Measurements from ENCODE around the gene UQCC3.
"Not testable (repeated sequence)": the region's sequence is repeated elsewhere in the genome, so short reads cannot be mapped to it uniquely, and the experiment has no call there.

UQCC3 gene

DNA sequence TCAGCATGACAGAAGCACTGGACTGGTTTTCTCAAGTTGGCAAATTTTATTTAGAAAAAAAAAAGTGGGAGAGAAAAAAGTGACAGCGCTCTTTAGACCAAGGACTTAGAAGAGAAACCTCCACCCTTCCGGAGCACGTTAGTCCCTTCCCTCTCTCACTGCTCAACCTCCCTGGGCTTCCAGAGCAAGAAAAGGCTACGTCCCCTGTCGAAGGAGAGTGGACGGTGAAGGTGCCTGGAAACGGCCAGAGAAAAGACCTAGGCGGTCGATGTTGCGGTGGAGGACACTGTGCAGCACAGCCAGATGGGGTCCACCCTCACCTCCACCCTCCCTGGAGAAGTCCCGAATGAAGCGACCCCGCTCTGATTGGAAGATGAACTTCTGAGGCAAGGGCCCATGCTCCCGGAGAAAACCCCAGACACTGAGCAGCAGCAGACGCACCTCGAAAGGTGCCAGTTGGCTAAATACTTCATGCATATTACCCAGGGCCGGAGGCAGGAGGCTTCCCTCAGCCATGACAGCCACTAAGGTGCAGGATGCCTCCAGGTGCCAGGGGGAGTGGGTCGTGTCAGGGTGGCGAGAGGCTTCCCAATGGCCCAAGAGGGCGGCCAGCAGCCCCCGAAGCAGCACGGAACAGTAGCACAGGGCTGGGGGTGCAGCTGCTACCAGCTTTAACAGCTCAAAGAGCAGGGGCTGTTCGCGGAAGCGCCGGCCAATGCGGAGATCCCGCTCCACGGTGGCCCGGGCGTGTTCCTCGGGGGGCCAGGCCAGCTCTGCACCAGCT is 24.5 kb upstream of the UQCC3 start:
- POLR2A ChIA-PET = interaction anchor here (0.6 to 4.3 kb wide), 16 partner anchors 9 to 107 kb away, joined by 3 to 33 read pairs (median 4); partner anchors contain the start of genes B3GAT3, C11orf98, CSKMT and EEF1G
- CTCF ChIA-PET = no interaction called here
- no peak for DNase-seq (ENCODE audit: extremely low spot score)
- no peak for TF ChIP-seq ELF4 (IDR thresholded peaks at IDR 0.05)
- no peak for TF ChIP-seq LEF1 (IDR thresholded peaks at IDR 0.05; ENCODE audit: borderline replicate concordance)
- TF ChIP-seq L3MBTL2 (conservative IDR thresholded peaks at IDR 0.05) = no peak
- no peak for TF ChIP-seq ZNF384 (IDR thresholded peaks at IDR 0.05)
- TF ChIP-seq NFRKB (IDR thresholded peaks at IDR 0.05) = no peak
- TF ChIP-seq FOXK2 (IDR thresholded peaks at IDR 0.05) = no peak
- no peak for TF ChIP-seq SP1 (IDR thresholded peaks at IDR 0.05)
- TF ChIP-seq ARNT (IDR thresholded peaks at IDR 0.05) = no peak
- no peak for TF ChIP-seq FOXM1 (IDR thresholded peaks at IDR 0.05; ENCODE audit: borderline replicate concordance)
- no peak for TF ChIP-seq FOXA1 (IDR thresholded peaks at IDR 0.05)
- no peak for TF ChIP-seq BHLHE40 (IDR thresholded peaks at IDR 0.05; ENCODE audit: borderline replicate concordance)

- no peak for TF ChIP-seq ZNF384 (IDR thresholded peaks at IDR 0.05)
- TF ChIP-seq SP1 (IDR thresholded peaks at IDR 0.05) = no peak
- no peak for TF ChIP-seq BHLHE40 (IDR thresholded peaks at IDR 0.05; ENCODE audit: borderline replicate concordance)
- CTCF ChIA-PET = no interaction called here
- POLR2A ChIA-PET = interaction anchor here (1.0 to 4.3 kb wide), 7 partner anchors 17 to 106 kb away, joined by 3 to 33 read pairs (median 5); partner anchors contain the start of genes B3GAT3, C11orf98, CSKMT and EEF1G
- no peak for DNase-seq (ENCODE audit: extremely low spot score)
These were observed 23.9 kb upstream of the UQCC3 start for GRCh38 chr11:62647609-62648005.

GRCh38 chr11:62648185-62648966 is 23.1 kb upstream of the UQCC3 start:
- no peak for TF ChIP-seq FOXK2 (IDR thresholded peaks at IDR 0.05)
- TF ChIP-seq NFRKB (IDR thresholded peaks at IDR 0.05) = no peak
- no peak for TF ChIP-seq BHLHE40 (IDR thresholded peaks at IDR 0.05; ENCODE audit: borderline replicate concordance)
- TF ChIP-seq L3MBTL2 (conservative IDR thresholded peaks at IDR 0.05) = no peak
- TF ChIP-seq TARDBP (IDR thresholded peaks at IDR 0.05) = no peak
- TF ChIP-seq SUZ12 (IDR thresholded peaks at IDR 0.05) = no peak
- ChIA-PET CTCF (no interaction called here), POLR2A (interaction anchor here (1.0 to 4.3 kb wide), 7 partner anchors 17 to 193 kb away, joined by 3 to 33 read pairs (median 4); partner anchors contain the start of genes B3GAT3, C11orf98, CSKMT and LBHD1)
- no peak for DNase-seq (ENCODE audit: extremely low spot score)

DNA sequence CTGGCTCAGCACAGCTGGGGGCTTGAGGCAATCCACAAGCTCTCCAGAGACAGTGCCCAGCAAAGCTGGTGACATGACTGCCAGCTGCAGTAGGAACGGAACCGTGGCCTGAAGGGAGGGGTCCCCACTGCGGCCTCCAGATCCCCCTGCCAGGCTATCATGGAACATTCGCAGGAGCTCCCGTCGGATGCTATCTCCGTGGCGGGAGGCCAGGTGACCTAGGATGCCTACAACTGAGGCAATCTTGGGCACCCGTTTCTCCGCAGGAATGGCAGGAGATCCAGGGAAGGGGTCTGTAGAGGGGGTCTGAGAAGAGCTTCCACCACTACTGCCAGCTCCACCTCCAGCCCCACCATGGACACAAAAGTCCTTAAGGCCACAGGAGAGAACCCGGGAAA is 22.5 kb upstream of the UQCC3 start:
- ChIA-PET CTCF (no interaction called here), POLR2A (interaction anchor here (1.0 to 4.3 kb wide), 6 partner anchors 16 to 192 kb away, joined by 3 to 33 read pairs (median 4); partner anchors contain the start of genes C11orf98, CSKMT, LBHD1 and MTA2)
- TF ChIP-seq LEF1 (IDR thresholded peaks at IDR 0.05; ENCODE audit: borderline replicate concordance) = no peak
- no peak for TF ChIP-seq TARDBP (IDR thresholded peaks at IDR 0.05)
- no peak for TF ChIP-seq L3MBTL2 (conservative IDR thresholded peaks at IDR 0.05)
- TF ChIP-seq SP1 (IDR thresholded peaks at IDR 0.05) = no peak
- TF ChIP-seq ELF4 (IDR thresholded peaks at IDR 0.05) = no peak
- no peak for TF ChIP-seq ZNF384 (IDR thresholded peaks at IDR 0.05)
- TF ChIP-seq BHLHE40 (IDR thresholded peaks at IDR 0.05; ENCODE audit: borderline replicate concordance) = no peak
- no peak for TF ChIP-seq PKNOX1 (IDR thresholded peaks at IDR 0.05)
- TF ChIP-seq ARNT (IDR thresholded peaks at IDR 0.05) = no peak
- no peak for TF ChIP-seq CTBP1 (IDR thresholded peaks at IDR 0.05; ENCODE audit: borderline replicate concordance)
- no peak for TF ChIP-seq SUZ12 (IDR thresholded peaks at IDR 0.05)
- no peak for TF ChIP-seq FOXA1 (IDR thresholded peaks at IDR 0.05)
- TF ChIP-seq NFRKB (IDR thresholded peaks at IDR 0.05) = no peak
- no peak for TF ChIP-seq HDGF (IDR thresholded peaks at IDR 0.05; ENCODE audit: borderline replicate concordance)
- TF ChIP-seq FOXK2 (IDR thresholded peaks at IDR 0.05) = no peak
- TF ChIP-seq FOXM1 (IDR thresholded peaks at IDR 0.05; ENCODE audit: borderline replicate concordance) = no peak
- DNase-seq (ENCODE audit: extremely low spot score) = no peak

GRCh38 chr11:62649486-62649885 is 22.0 kb upstream of the UQCC3 start:
- no peak for DNase-seq (ENCODE audit: extremely low spot score)
- no peak for TF ChIP-seq L3MBTL2 (conservative IDR thresholded peaks at IDR 0.05)
- no peak for TF ChIP-seq FOXA1 (IDR thresholded peaks at IDR 0.05)
- TF ChIP-seq FOXK2 (IDR thresholded peaks at IDR 0.05) = no peak
- no peak for TF ChIP-seq NFRKB (IDR thresholded peaks at IDR 0.05)
- no peak for TF ChIP-seq SP1 (IDR thresholded peaks at IDR 0.05)
- no peak for TF ChIP-seq PKNOX1 (IDR thresholded peaks at IDR 0.05)
- TF ChIP-seq TARDBP (IDR thresholded peaks at IDR 0.05) = no peak
- no peak for TF ChIP-seq CTBP1 (IDR thresholded peaks at IDR 0.05; ENCODE audit: borderline replicate concordance)
- no peak for TF ChIP-seq SUZ12 (IDR thresholded peaks at IDR 0.05)
- ChIA-PET CTCF (interaction anchor here (1.0 kb wide), 1 partner anchor 96 kb away, joined by 3 read pairs; no protein-coding TSS in a partner anchor), POLR2A (interaction anchor here (0.9 to 4.3 kb wide), 7 partner anchors 15 to 192 kb away, joined by 3 to 33 read pairs (median 4); partner anchors contain the start of genes C11orf98, CSKMT, LBHD1 and MTA2)

GRCh38 chr11:62650283-62650682 is 21.2 kb upstream of the UQCC3 start:
- ChIA-PET POLR2A (interaction anchor here (0.9 to 1.3 kb wide), 5 partner anchors 15 to 59 kb away, joined by 3 to 6 read pairs (median 5); partner anchors contain the start of genes C11orf98, CSKMT, LBHD1 and MTA2), CTCF (interaction anchor here (1.0 kb wide), 1 partner anchor 97 kb away, joined by 3 read pairs; no protein-coding TSS in a partner anchor)
- not testable (repeated sequence) for DNase-seq (ENCODE audit: extremely low spot score)

Measured in HEK293T (cell line).